NCI-H774 (cell line): ENCODE data around the gene SCUBE3.

ENCODE experiments used
- DNase-seq: peaks from one replicate; lab custom pipeline; 2025; lab: John Stamatoyannopoulos, UW

The SCUBE3 gene

GRCh38 chr6:35213298-35213791 is 411 bp upstream of the SCUBE3 start:
- no peak for DNase-seq

GRCh38 chr6:35214869-35215664 is 1.3 kb downstream of the SCUBE3 start:
- no peak for DNase-seq

GRCh38 chr6:35215665-35216411 is 2.1 kb downstream of the SCUBE3 start:
- no peak for DNase-seq

GRCh38 chr6:35216412-35216732 is 2.6 kb downstream of the SCUBE3 start:
- DNase-seq, result no peak

GRCh38 chr6:35216851-35217811 is 3.4 kb downstream of the SCUBE3 start:
- DNase-seq, result no peak

GRCh38 chr6:35218021-35218420 is 4.3 kb downstream of the SCUBE3 start:
- DNase-seq, result no peak

GRCh38 chr6:35218456-35218855 is 4.7 kb downstream of the SCUBE3 start:
- DNase-seq, result no peak

GRCh38 chr6:35219683-35220326 is 6.0 kb downstream of the SCUBE3 start:
- no peak for DNase-seq

- DNase-seq, result no peak
Observed at GRCh38 chr6:35220711-35221110, 7.0 kb downstream of the SCUBE3 start.

GRCh38 chr6:35223396-35223795 is 9.6 kb downstream of the SCUBE3 start:
- no peak for DNase-seq

GRCh38 chr6:35224720-35225119 is 11.0 kb downstream of the SCUBE3 start:
- DNase-seq, result no peak

- peak; percentile 15 for DNase-seq
Observed at GRCh38 chr6:35228481-35228880, 14.7 kb downstream of the SCUBE3 start.

- no peak for DNase-seq
Observed at GRCh38 chr6:35229304-35229703, 15.5 kb downstream of the SCUBE3 start.

GRCh38 chr6:35230498-35230897 is 16.7 kb downstream of the SCUBE3 start:
- DNase-seq, result no peak

- no peak for DNase-seq
Observed at GRCh38 chr6:35230950-35231349, 17.2 kb downstream of the SCUBE3 start.

GRCh38 chr6:35231563-35231962 is 17.8 kb downstream of the SCUBE3 start:
- no peak for DNase-seq

GRCh38 chr6:35234901-35235300 is 21.1 kb downstream of the SCUBE3 start:
- no peak for DNase-seq

- no peak for DNase-seq
Observed at GRCh38 chr6:35236223-35236622, 22.5 kb downstream of the SCUBE3 start.

GRCh38 chr6:35237476-35237875 is 23.7 kb downstream of the SCUBE3 start:
- no peak for DNase-seq

GRCh38 chr6:35238843-35239289 is 25.1 kb downstream of the SCUBE3 start:
- DNase-seq, result no peak

- DNase-seq, result no peak
Observed at GRCh38 chr6:35239581-35239980, 25.8 kb downstream of the SCUBE3 start.
